ENCODE results near the gene S100A8. TPM values are rescaled to one million over a fixed set of nuclear protein-coding genes. Genes with fewer than 3 reads are reported as not detected.

The S100A8 gene
- total RNA-seq, 1 experiment from 2014 or later: not detected

GRCh38 chr1:153404768-153405167 is 13.9 kb upstream of the S100A8 start:
- no peaks in the 10 kb centered on the region for H3K4me1 ChIP-seq
- Mint-ChIP-seq H3K9me3 (ENCODE audit: unreplicated experiment) (no peaks in the 10 kb centered on the region), H3K4me3 (ENCODE audit: unreplicated experiment) (no peak overlapping the region), H3K4me1 (ENCODE audit: low read depth, unreplicated experiment) (no peaks in the 10 kb centered on the region), H3K27ac (ENCODE audit: unreplicated experiment) (no peak overlapping the region), H3K36me3 (ENCODE audit: insufficient read depth, unreplicated experiment) (no peaks in the 10 kb centered on the region), H3K27me3 (ENCODE audit: insufficient read depth, unreplicated experiment) (peaks cover 34% of the 10 kb centered on the region)
- TF ChIP-seq CTCF (IDR thresholded peaks at IDR 0.05; ENCODE audit: insufficient read depth in 1 of 2, low read depth in 1 of 2, low read length in 1 of 2, severe bottlenecking in 1 of 2, unreplicated experiment in 1 of 2): peak; percentile 52 to 70
- DNase-seq: peak; percentile 56 to 69
- no peaks in the 10 kb centered on the region for H3K9me3 ChIP-seq
- CTCF ChIA-PET: no interaction called here
- H3K4me3 ChIP-seq (ENCODE audit: low read depth, low read length): no peak overlapping the region
- intact Hi-C loops (cut with micrococcal nuclease; ENCODE audit: unreplicated experiment): loop anchor here (1.0 kb wide), 1 partner anchor 52 kb away; no protein-coding TSS in a partner anchor
- POLR2A ChIA-PET: no interaction called here
- no peaks in the 10 kb centered on the region; the same call in 1 of the 2 replicates for H3K27me3 ChIP-seq (replicated peaks; ENCODE audit: control insufficient read depth, insufficient read depth, low read length)
- H3K36me3 ChIP-seq (ENCODE audit: control insufficient read depth, insufficient read depth, low read length): no peaks in the 10 kb centered on the region
- BruUV-seq (replicated peaks): no TSS peak

- no peak overlapping the region for H3K4me3 Mint-ChIP-seq (ENCODE audit: unreplicated experiment)
- no peak for TF ChIP-seq CTCF (IDR thresholded peaks at IDR 0.05; ENCODE audit: insufficient read depth in 1 of 2, low read depth in 1 of 2, low read length in 1 of 2, severe bottlenecking in 1 of 2, unreplicated experiment in 1 of 2)
- Histone ChIP-seq H3K4me1 (no peaks in the 10 kb centered on the region), H3K9me3 (no peaks in the 10 kb centered on the region), H3K36me3 (ENCODE audit: control insufficient read depth, insufficient read depth, low read length) (no peaks in the 10 kb centered on the region), H3K27me3 (replicated peaks; ENCODE audit: control insufficient read depth, insufficient read depth, low read length) (no peaks in the 10 kb centered on the region; the same call in 1 of the 2 replicates), H3K4me3 (ENCODE audit: low read depth, low read length) (no peak overlapping the region)
- no peaks in the 10 kb centered on the region for H3K9me3 Mint-ChIP-seq (ENCODE audit: unreplicated experiment)
- H3K4me1 Mint-ChIP-seq (ENCODE audit: low read depth, unreplicated experiment): no peaks in the 10 kb centered on the region
- no peak for DNase-seq
- no peak overlapping the region for H3K27ac Mint-ChIP-seq (ENCODE audit: unreplicated experiment)
- ChIA-PET CTCF (no interaction called here), POLR2A (no interaction called here)
- no TSS peak for BruUV-seq (replicated peaks)
- peaks cover 37% of the 10 kb centered on the region for H3K27me3 Mint-ChIP-seq (ENCODE audit: insufficient read depth, unreplicated experiment)
- H3K36me3 Mint-ChIP-seq (ENCODE audit: insufficient read depth, unreplicated experiment): no peaks in the 10 kb centered on the region
- intact Hi-C loops (cut with micrococcal nuclease; ENCODE audit: unreplicated experiment): loop anchor here (1.0 kb wide), 1 partner anchor 52 kb away; no protein-coding TSS in a partner anchor
Observed at GRCh38 chr1:153404086-153404635, 13.3 kb upstream of the S100A8 start.

- no peak overlapping the region for H3K27ac Mint-ChIP-seq (ENCODE audit: unreplicated experiment)
- no peaks in the 10 kb centered on the region for H3K36me3 ChIP-seq (ENCODE audit: control insufficient read depth, insufficient read depth, low read length)
- CTCF ChIA-PET: interaction anchor here (0.7 kb wide), 1 partner anchor 51 kb away, joined by 6 read pairs; no protein-coding TSS in a partner anchor
Observed at GRCh38 chr1:153403421-153404085, 12.7 kb upstream of the S100A8 start.

More at GRCh38 chr1:153403421-153404085, 12.7 kb upstream of the S100A8 start:
- intact Hi-C loops (cut with micrococcal nuclease; ENCODE audit: unreplicated experiment): loop anchor here (1.0 kb wide), 1 partner anchor 51 kb away; no protein-coding TSS in a partner anchor
- H3K9me3 Mint-ChIP-seq (ENCODE audit: unreplicated experiment): no peaks in the 10 kb centered on the region
- POLR2A ChIA-PET: no interaction called here
- no peaks in the 10 kb centered on the region for H3K36me3 Mint-ChIP-seq (ENCODE audit: insufficient read depth, unreplicated experiment)
- H3K4me3 Mint-ChIP-seq (ENCODE audit: unreplicated experiment): no peak overlapping the region
- no peaks in the 10 kb centered on the region for H3K9me3 ChIP-seq
- no peak overlapping the region for H3K4me3 ChIP-seq (ENCODE audit: low read depth, low read length)
- BruUV-seq (replicated peaks): no TSS peak
- H3K4me1 Mint-ChIP-seq (ENCODE audit: low read depth, unreplicated experiment): no peaks in the 10 kb centered on the region
- TF ChIP-seq CTCF (IDR thresholded peaks at IDR 0.05; ENCODE audit: insufficient read depth in 1 of 2, low read depth in 1 of 2, low read length in 1 of 2, severe bottlenecking in 1 of 2, unreplicated experiment in 1 of 2): no peak
- H3K27me3 Mint-ChIP-seq (ENCODE audit: insufficient read depth, unreplicated experiment): peaks cover 34% of the 10 kb centered on the region
- no peaks in the 10 kb centered on the region; the same call in 1 of the 2 replicates for H3K27me3 ChIP-seq (replicated peaks; ENCODE audit: control insufficient read depth, insufficient read depth, low read length)
- DNase-seq: no peak
- no peaks in the 10 kb centered on the region for H3K4me1 ChIP-seq

Data from Caco-2 (cell line).